GM23338 (cell line): Measurements from ENCODE around the gene MYDGF. TPM values are rescaled to one million over a fixed set of nuclear protein-coding genes. Genes with fewer than 3 reads are reported as not detected.

ENCODE experiments used
- ATAC-seq: fragments of 200-7000 bp; cut with Tn5 transposase; 3 replicates; pipeline ENCODE4 v1.9.1; 2020
- DNase-seq: peaks from one replicate; pipeline ENCODE4 v3.0.0-alpha.2; 2015; ENCODE audit warnings: low spot score
- H2AFZ ChIP-seq: fragments of 200-600 bp; sonication (generic); 2 replicates; pipeline ENCODE4 v1.8.0; 2016; ENCODE audit warnings: antibody characterized with exemption, mild to moderate bottlenecking, moderate library complexity
- H3F3A ChIP-seq: fragments of 200-600 bp; sonication (generic); replicated peaks from 2 replicates; pipeline ENCODE4 v1.8.0; 2017; ENCODE audit warnings: antibody characterized with exemption, mixed run types, low read depth
- H3K27ac ChIP-seq: fragments of 200-600 bp; sonication (generic); 2 replicates; pipeline ENCODE4 v1.6.1; 2016; ENCODE audit warnings: low read depth
- H3K27me3 ChIP-seq: fragments of 200-600 bp; sonication (generic); 2 replicates; pipeline ENCODE4 v1.8.0; 2016; ENCODE audit warnings: mild to moderate bottlenecking, mixed run types, moderate library complexity; ENCODE audit not compliant: insufficient read depth
- H3K36me3 ChIP-seq: fragments of 200-600 bp; sonication (generic); 2 replicates; pipeline ENCODE4 v1.8.0; 2016; ENCODE audit warnings: mild to moderate bottlenecking; ENCODE audit not compliant: insufficient read depth
- H3K4me1 ChIP-seq: fragments of 200-600 bp; sonication (generic); 2 replicates; pipeline ENCODE4 v1.8.0; 2016; ENCODE audit warnings: mild to moderate bottlenecking, moderate library complexity; ENCODE audit not compliant: insufficient read depth
- H3K4me2 ChIP-seq: fragments of 200-600 bp; sonication (generic); 2 replicates; pipeline ENCODE4 v1.7.1; 2017; ENCODE audit warnings: mixed run types
- H3K4me3 ChIP-seq: fragments of 200-600 bp; sonication (generic); 2 replicates; pipeline ENCODE4 v1.6.1; 2016; ENCODE audit warnings: mixed run types
- H3K79me2 ChIP-seq: fragments of 200-600 bp; sonication (generic); replicated peaks from 2 replicates; pipeline ENCODE4 v1.8.0; 2017; ENCODE audit warnings: mild to moderate bottlenecking; ENCODE audit not compliant: insufficient read depth
- H3K9me2 ChIP-seq: fragments of 200-600 bp; sonication (generic); 2 replicates; pipeline ENCODE4 v1.8.0; 2017; ENCODE audit not compliant: insufficient read depth
- H4K20me1 ChIP-seq: fragments of 200-600 bp; sonication (generic); replicated peaks from 2 replicates; pipeline ENCODE4 v1.8.0; 2017; ENCODE audit warnings: mild to moderate bottlenecking; ENCODE audit not compliant: insufficient read depth
- H3K27ac Mint-ChIP-seq: 2 replicates; pipeline ENCODE4 v1.8.0; 2020; ENCODE audit warnings: inconsistent platforms, mild to moderate bottlenecking, moderate library complexity, mixed read lengths
- H3K27me3 Mint-ChIP-seq: 3 replicates; pipeline ENCODE4 v1.8.0; 2022; ENCODE audit warnings: low read depth, mild to moderate bottlenecking, moderate library complexity, mixed read lengths, inconsistent platforms; ENCODE audit not compliant: insufficient read depth, poor library complexity
- H3K36me3 Mint-ChIP-seq: 3 replicates; pipeline ENCODE4 v1.8.0; 2021; ENCODE audit warnings: low read depth, mild to moderate bottlenecking, inconsistent platforms, moderate library complexity, mixed read lengths
- H3K4me1 Mint-ChIP-seq: 3 replicates; pipeline ENCODE4 v1.8.0; 2020; ENCODE audit warnings: mild to moderate bottlenecking, inconsistent platforms, mixed read lengths
- H3K4me3 Mint-ChIP-seq: 3 replicates; pipeline ENCODE4 v1.8.0; 2021; ENCODE audit warnings: moderate library complexity, mild to moderate bottlenecking, inconsistent platforms, mixed read lengths
- H3K9me3 Mint-ChIP-seq: 3 replicates; pipeline ENCODE4 v1.8.0; 2020; ENCODE audit warnings: moderate library complexity, mild to moderate bottlenecking, inconsistent platforms, mixed read lengths
- CREB1 ChIP-seq: fragments of 250-450 bp; sonication (Bioruptor Pico); IDR thresholded peaks from 2 replicates; pipeline ENCODE4 v1.5.0; 2020; ENCODE audit warnings: low read depth, mild to moderate bottlenecking, moderate library complexity
- CTCF ChIP-seq, 2 experiments: fragments of 200-600 bp in 1 of 2; sonication (generic) in 1 of 2; conservative IDR thresholded peaks; 2 replicates each; pipeline versions ENCODE4 v1.5.1 to v1.6.1; 2016 to 2017; ENCODE audit warnings: antibody characterized with exemption in 2 of 2, low read depth in 2 of 2, mild to moderate bottlenecking in 2 of 2, moderate library complexity in 1 of 2
- EZH2 ChIP-seq: fragments of 200-600 bp; sonication (generic); IDR thresholded peaks from one replicate; pipeline ENCODE4 v1.8.0; 2017; ENCODE audit warnings: antibody characterized with exemption, mild to moderate bottlenecking, low read depth; ENCODE audit not compliant: unreplicated experiment
- EZH2phosphoT487 ChIP-seq: fragments of 200-600 bp; sonication (generic); IDR thresholded peaks from one replicate; pipeline ENCODE4 v1.8.1; 2018; ENCODE audit warnings: antibody characterized with exemption; ENCODE audit not compliant: unreplicated experiment
- JUNB ChIP-seq: IDR thresholded peaks from one replicate; pipeline ENCODE4 v1.6.1; 2016; ENCODE audit warnings: antibody characterized with exemption; ENCODE audit not compliant: unreplicated experiment
- POLR2AphosphoS5 ChIP-seq: IDR thresholded peaks from 2 replicates; pipeline ENCODE4 v1.6.1; 2016; ENCODE audit warnings: antibody characterized with exemption, low read depth
- REST ChIP-seq: IDR thresholded peaks from one replicate; pipeline ENCODE4 v1.6.1; 2018; ENCODE audit warnings: antibody characterized with exemption; ENCODE audit not compliant: unreplicated experiment
- ZNF114 ChIP-seq: fragments of 250-450 bp; sonication (Bioruptor Pico); IDR thresholded peaks from 2 replicates; pipeline ENCODE4 v1.5.0; 2020; ENCODE audit warnings: mild to moderate bottlenecking, moderate library complexity
- ZNF331 ChIP-seq: fragments of 250-450 bp; sonication (Bioruptor Pico); IDR thresholded peaks from 2 replicates; pipeline ENCODE4 v1.5.0; 2020; ENCODE audit warnings: low read depth, mild to moderate bottlenecking, moderate library complexity
- ZNF462 ChIP-seq: fragments of 250-450 bp; sonication (Bioruptor Pico); IDR thresholded peaks from 2 replicates; pipeline ENCODE4 v1.5.0; 2020; ENCODE audit warnings: mild to moderate bottlenecking, moderate library complexity
- polyA plus RNA-seq: library from polyadenylated mRNA; unstranded; fragments of >200 nt; fragmentation: Nextera tagmentation; extraction: Ambion mirVana; gene quantifications from 2 replicates; pipeline ENCODE4 v1.2.1, GENCODE V29; 2016
- total RNA-seq: library from RNA; depleted of rRNA; stranded (reverse); fragments of >200 nt; shearing (Covaris generic); gene quantifications from 2 replicates; pipeline ENCODE4 v1.2.3, GENCODE V29; 2014

Gene MYDGF
- total and polyA plus RNA-seq, 2 experiments from 2014 or later: 42.3 to 99.5 TPM

- TF ChIP-seq ZNF462 (no peak), CTCF (conservative IDR thresholded peaks at IDR 0.05; ENCODE audit: low read depth in 2 of 2) (no peak), POLR2AphosphoS5 (no peak), ZNF331 (no peak), EZH2phosphoT487 (no peak)
Observed at GRCh38 chr19:4673726-4674125, 3.6 kb upstream of the MYDGF start (continued).

GRCh38 chr19:4673216-4673615 lies 3.1 kb upstream of the MYDGF start:
- peaks cover 2% of the 10 kb centered on the region; the same call in 1 of the 2 replicates for H4K20me1 ChIP-seq

More at GRCh38 chr19:4673216-4673615, 3.1 kb upstream of the MYDGF start:
- Histone ChIP-seq H3F3A (peaks cover 27% of the 10 kb centered on the region; the same call in 1 of the 2 replicates), H3K27ac (0 out of 2 replicates have a peak overlapping the region, but pooled peaks have one; percentile 30), H3K4me3 (no peak overlapping the region), H3K9me2 (no peaks in the 10 kb centered on the region), H3K4me2 (no peak overlapping the region), H3K4me1 (0 out of 2 replicates have a peak, but pooled peaks cover 5% of the 10 kb centered on the region), H3K36me3 (no peaks in the 10 kb centered on the region), H3K27me3 (no peaks in the 10 kb centered on the region), H2AFZ (no peak overlapping the region), H3K79me2 (peaks cover 15% of the 10 kb centered on the region)
- TF ChIP-seq JUNB (no peak), ZNF331 (no peak), ZNF114 (CRISPR knock-in tag) (no peak), EZH2 (no peak), POLR2AphosphoS5 (no peak), REST (no peak), CREB1 (CRISPR knock-in tag) (no peak)
- DNase-seq: no peak
- Mint-ChIP-seq H3K4me1 (peaks cover 11% of the 10 kb centered on the region), H3K36me3 (peaks cover 7% of the 10 kb centered on the region; the same call in 2 of the 3 replicates), H3K27ac (no peak overlapping the region), H3K4me3 (no peak overlapping the region), H3K9me3 (no peaks in the 10 kb centered on the region), H3K27me3 (peaks cover 19% of the 10 kb centered on the region)
- ATAC-seq: no peak
